ENCODE results near the gene TMEM184C.

TMEM184C gene

GRCh38 chr4:147591106-147591505 is 26.1 kb upstream of the TMEM184C start:
- Histone ChIP-seq H3K27ac (no peak overlapping the region), H3K4me1 (ENCODE audit: control insufficient read depth in 1 of 2, insufficient read depth in 1 of 2, low read depth in 1 of 2, low read length in 1 of 2) (no peaks in the 10 kb centered on the region), H3K36me3 (no peaks in the 10 kb centered on the region), H3K4me3 (ENCODE audit: low read depth in 1 of 2, low read length in 1 of 2) (no peak overlapping the region), H3K9me3 (no peaks in the 10 kb centered on the region), H3K27me3 (peaks cover 19% of the 10 kb centered on the region)
- TF ChIP-seq CTCF (IDR thresholded peaks at IDR 0.05), result no peak

GRCh38 chr4:147594107-147594506 is 23.1 kb upstream of the TMEM184C start:
- Histone ChIP-seq H3K36me3 (no peaks in the 10 kb centered on the region), H3K4me1 (ENCODE audit: control insufficient read depth in 1 of 2, insufficient read depth in 1 of 2, low read depth in 1 of 2, low read length in 1 of 2) (no peaks in the 10 kb centered on the region), H3K27ac (no peak overlapping the region), H3K4me3 (ENCODE audit: low read depth in 1 of 2, low read length in 1 of 2) (no peak overlapping the region), H3K9me3 (no peaks in the 10 kb centered on the region), H3K27me3 (peaks cover 19% of the 10 kb centered on the region)
- TF ChIP-seq CTCF (IDR thresholded peaks at IDR 0.05), result no peak

- H3K27me3 ChIP-seq, result peaks cover 19% of the 10 kb centered on the region
- no peak overlapping the region for H3K27ac ChIP-seq
- no peak for TF ChIP-seq CTCF (IDR thresholded peaks at IDR 0.05)
- no peaks in the 10 kb centered on the region for H3K9me3 ChIP-seq
- H3K4me3 ChIP-seq (ENCODE audit: low read depth in 1 of 2, low read length in 1 of 2), result no peak overlapping the region
- H3K4me1 ChIP-seq (ENCODE audit: control insufficient read depth in 1 of 2, insufficient read depth in 1 of 2, low read depth in 1 of 2, low read length in 1 of 2), result no peaks in the 10 kb centered on the region
- H3K36me3 ChIP-seq, result no peaks in the 10 kb centered on the region
Measured at GRCh38 chr4:147594578-147594977, 22.6 kb upstream of the TMEM184C start.

GRCh38 chr4:147596377-147596776 is 20.8 kb upstream of the TMEM184C start:
- H3K4me3 ChIP-seq (ENCODE audit: low read depth in 1 of 2, low read length in 1 of 2), result no peak overlapping the region
- peaks cover 19% of the 10 kb centered on the region for H3K27me3 ChIP-seq
- TF ChIP-seq CTCF (IDR thresholded peaks at IDR 0.05), result no peak
- no peak overlapping the region for H3K27ac ChIP-seq
- H3K4me1 ChIP-seq (ENCODE audit: control insufficient read depth in 1 of 2, insufficient read depth in 1 of 2, low read depth in 1 of 2, low read length in 1 of 2), result no peaks in the 10 kb centered on the region
- no peaks in the 10 kb centered on the region for H3K9me3 ChIP-seq
- no peaks in the 10 kb centered on the region for H3K36me3 ChIP-seq

GRCh38 chr4:147596981-147597380 is 20.2 kb upstream of the TMEM184C start:
- no peaks in the 10 kb centered on the region for H3K9me3 ChIP-seq
- no peaks in the 10 kb centered on the region for H3K36me3 ChIP-seq
- no peak for TF ChIP-seq CTCF (IDR thresholded peaks at IDR 0.05)
- H3K4me1 ChIP-seq (ENCODE audit: control insufficient read depth in 1 of 2, insufficient read depth in 1 of 2, low read depth in 1 of 2, low read length in 1 of 2), result no peaks in the 10 kb centered on the region
- H3K4me3 ChIP-seq (ENCODE audit: low read depth in 1 of 2, low read length in 1 of 2), result no peak overlapping the region
- peaks cover 19% of the 10 kb centered on the region for H3K27me3 ChIP-seq
- H3K27ac ChIP-seq, result no peak overlapping the region

GRCh38 chr4:147597561-147597960 is 19.6 kb upstream of the TMEM184C start:
- no peak overlapping the region for H3K4me3 ChIP-seq (ENCODE audit: low read depth in 1 of 2, low read length in 1 of 2)
- H3K27me3 ChIP-seq, result peaks cover 19% of the 10 kb centered on the region
- TF ChIP-seq CTCF (IDR thresholded peaks at IDR 0.05), result no peak
- H3K4me1 ChIP-seq (ENCODE audit: control insufficient read depth in 1 of 2, insufficient read depth in 1 of 2, low read depth in 1 of 2, low read length in 1 of 2), result no peaks in the 10 kb centered on the region
- no peaks in the 10 kb centered on the region for H3K36me3 ChIP-seq
- no peak overlapping the region for H3K27ac ChIP-seq
- H3K9me3 ChIP-seq, result no peaks in the 10 kb centered on the region

Measured in neutrophil (primary cell).